ENCODE data around the gene NHLRC4. TPM values are rescaled to one million over a fixed set of nuclear protein-coding genes. Genes with fewer than 3 reads are reported as not detected.
A peak's percentile ranks its signal among the peaks of the same experiment; 100 is the strongest.

NHLRC4 gene
- total and polyA plus RNA-seq, 9 of the 15 experiments (the other 6 are each of a cell fraction or from before 2014, with no cell fraction given), result 0.24 to 3.7 (median 1.3) TPM; not detected in 2

DNA sequence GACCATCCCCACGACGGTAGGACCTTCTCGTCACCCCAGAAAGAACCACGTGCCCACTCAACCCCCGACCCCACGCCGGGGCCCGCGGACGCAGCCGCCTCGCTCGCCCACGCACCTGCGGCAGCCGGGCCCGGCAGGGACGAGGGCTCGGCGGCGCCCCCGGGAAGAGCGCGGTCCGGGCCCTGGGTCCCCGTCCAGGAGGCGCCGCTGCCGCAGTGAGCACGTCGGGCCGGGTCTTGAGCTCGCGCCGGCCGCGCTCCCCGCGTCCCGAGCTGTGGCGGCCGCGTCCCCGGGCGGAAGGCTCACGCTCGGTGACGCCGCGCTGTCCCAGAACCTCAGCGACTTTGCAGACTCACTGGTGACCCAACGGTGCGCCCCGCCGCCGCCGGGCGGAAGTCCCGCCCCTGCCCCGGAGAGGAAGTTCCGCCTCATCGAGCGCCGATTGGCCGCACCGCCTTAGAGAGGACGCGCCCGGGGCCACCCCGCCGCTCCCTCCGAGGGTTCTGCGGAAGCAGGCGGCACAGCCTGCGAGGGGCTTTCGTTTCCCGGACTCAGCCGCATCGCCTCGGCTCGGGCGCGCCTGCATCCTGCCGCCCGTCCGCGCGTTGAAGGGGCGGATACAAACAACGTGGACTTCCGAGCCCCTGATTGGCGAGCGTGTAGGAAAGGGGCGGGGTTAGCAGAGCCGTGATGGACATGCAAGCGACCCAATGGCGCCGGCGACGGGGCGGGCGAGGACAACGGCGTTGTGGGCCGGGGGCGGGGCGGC lies 22.3 kb downstream of the NHLRC4 start (continued):
- TF ChIP-seq SIN3B (IDR thresholded peaks at IDR 0.05; ENCODE audit: low read depth) (peak; percentile 66), ZNF583 (CRISPR knock-in tag; IDR thresholded peaks at IDR 0.05) (peak; percentile 48; the same call in 1 of the 2 replicates), CC2D1A (IDR thresholded peaks at IDR 0.05) (no peak), NR4A1 (CRISPR knock-in tag; IDR thresholded peaks at IDR 0.05) (0 out of 2 replicates have a peak, but pooled peaks have one; percentile 61), NR4A1 (tag; IDR thresholded peaks at IDR 0.05) (no peak), ZNF699 (CRISPR knock-in tag; IDR thresholded peaks at IDR 0.05; ENCODE audit: insufficient replicate concordance) (no peak), MTA1 (IDR thresholded peaks at IDR 0.05; ENCODE audit: borderline replicate concordance) (no peak), CBFB (CRISPR knock-in tag; IDR thresholded peaks at IDR 0.05) (no peak), ZNF140 (CRISPR knock-in tag; IDR thresholded peaks at IDR 0.05) (no peak), ZC3H11A (IDR thresholded peaks at IDR 0.05; ENCODE audit: low read depth, low read length) (no peak), CTBP1 (IDR thresholded peaks at IDR 0.05; ENCODE audit: borderline replicate concordance) (peak; percentile 85), CBX5 (IDR thresholded peaks at IDR 0.05; ENCODE audit: borderline replicate concordance, low read depth) (no peak), ZBTB9 (CRISPR knock-in tag; IDR thresholded peaks at IDR 0.05) (peak; percentile 10; the same call in 1 of the 2 replicates), ATF1 (CRISPR knock-in tag; IDR thresholded peaks at IDR 0.05) (no peak), ATF1 (tag; IDR thresholded peaks at IDR 0.05) (peak; percentile 92), SMC3 (conservative IDR thresholded peaks at IDR 0.05; ENCODE audit: insufficient read depth, low read depth, low read length) (no peak), ZNF77 (CRISPR knock-in tag; IDR thresholded peaks at IDR 0.05) (no peak), ZNF589 (CRISPR knock-in tag; IDR thresholded peaks at IDR 0.05; ENCODE audit: low read depth) (no peak), ZNF57 (CRISPR knock-in tag; IDR thresholded peaks at IDR 0.05) (no peak)
- TF ChIP-seq, protein P1, sequence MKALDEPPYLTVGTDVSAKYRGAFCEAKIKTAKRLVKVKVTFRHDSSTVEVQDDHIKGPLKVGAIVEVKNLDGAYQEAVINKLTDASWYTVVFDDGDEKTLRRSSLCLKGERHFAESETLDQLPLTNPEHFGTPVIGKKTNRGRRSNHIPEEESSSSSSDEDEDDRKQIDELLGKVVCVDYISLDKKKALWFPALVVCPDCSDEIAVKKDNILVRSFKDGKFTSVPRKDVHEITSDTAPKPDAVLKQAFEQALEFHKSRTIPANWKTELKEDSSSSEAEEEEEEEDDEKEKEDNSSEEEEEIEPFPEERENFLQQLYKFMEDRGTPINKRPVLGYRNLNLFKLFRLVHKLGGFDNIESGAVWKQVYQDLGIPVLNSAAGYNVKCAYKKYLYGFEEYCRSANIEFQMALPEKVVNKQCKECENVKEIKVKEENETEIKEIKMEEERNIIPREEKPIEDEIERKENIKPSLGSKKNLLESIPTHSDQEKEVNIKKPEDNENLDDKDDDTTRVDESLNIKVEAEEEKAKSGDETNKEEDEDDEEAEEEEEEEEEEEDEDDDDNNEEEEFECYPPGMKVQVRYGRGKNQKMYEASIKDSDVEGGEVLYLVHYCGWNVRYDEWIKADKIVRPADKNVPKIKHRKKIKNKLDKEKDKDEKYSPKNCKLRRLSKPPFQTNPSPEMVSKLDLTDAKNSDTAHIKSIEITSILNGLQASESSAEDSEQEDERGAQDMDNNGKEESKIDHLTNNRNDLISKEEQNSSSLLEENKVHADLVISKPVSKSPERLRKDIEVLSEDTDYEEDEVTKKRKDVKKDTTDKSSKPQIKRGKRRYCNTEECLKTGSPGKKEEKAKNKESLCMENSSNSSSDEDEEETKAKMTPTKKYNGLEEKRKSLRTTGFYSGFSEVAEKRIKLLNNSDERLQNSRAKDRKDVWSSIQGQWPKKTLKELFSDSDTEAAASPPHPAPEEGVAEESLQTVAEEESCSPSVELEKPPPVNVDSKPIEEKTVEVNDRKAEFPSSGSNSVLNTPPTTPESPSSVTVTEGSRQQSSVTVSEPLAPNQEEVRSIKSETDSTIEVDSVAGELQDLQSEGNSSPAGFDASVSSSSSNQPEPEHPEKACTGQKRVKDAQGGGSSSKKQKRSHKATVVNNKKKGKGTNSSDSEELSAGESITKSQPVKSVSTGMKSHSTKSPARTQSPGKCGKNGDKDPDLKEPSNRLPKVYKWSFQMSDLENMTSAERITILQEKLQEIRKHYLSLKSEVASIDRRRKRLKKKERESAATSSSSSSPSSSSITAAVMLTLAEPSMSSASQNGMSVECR (CRISPR knock-in tag; IDR thresholded peaks at IDR 0.05), result peak; percentile 69; the same call in 1 of the 2 replicates
- TF ChIP-seq, protein P2, sequence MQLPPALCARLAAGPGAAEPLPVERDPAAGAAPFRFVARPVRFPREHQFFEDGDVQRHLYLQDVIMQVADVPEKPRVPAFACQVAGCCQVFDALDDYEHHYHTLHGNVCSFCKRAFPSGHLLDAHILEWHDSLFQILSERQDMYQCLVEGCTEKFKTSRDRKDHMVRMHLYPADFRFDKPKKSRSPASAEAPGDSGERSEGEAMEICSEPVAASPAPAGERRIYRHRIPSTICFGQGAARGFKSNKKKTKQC (CRISPR knock-in tag; IDR thresholded peaks at IDR 0.05), result peak; percentile 58
- TF ChIP-seq, protein P3, sequence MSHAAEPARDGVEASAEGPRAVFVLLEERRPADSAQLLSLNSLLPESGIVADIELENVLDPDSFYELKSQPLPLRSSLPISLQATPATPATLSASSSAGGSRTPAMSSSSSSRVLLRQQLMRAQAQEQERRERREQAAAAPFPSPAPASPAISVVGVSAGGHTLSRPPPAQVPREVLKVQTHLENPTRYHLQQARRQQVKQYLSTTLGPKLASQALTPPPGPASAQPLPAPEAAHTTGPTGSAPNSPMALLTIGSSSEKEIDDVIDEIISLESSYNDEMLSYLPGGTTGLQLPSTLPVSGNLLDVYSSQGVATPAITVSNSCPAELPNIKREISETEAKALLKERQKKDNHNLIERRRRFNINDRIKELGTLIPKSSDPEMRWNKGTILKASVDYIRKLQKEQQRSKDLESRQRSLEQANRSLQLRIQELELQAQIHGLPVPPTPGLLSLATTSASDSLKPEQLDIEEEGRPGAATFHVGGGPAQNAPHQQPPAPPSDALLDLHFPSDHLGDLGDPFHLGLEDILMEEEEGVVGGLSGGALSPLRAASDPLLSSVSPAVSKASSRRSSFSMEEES (CRISPR knock-in tag; IDR thresholded peaks at IDR 0.05), result no peak
